ENCODE data around the gene MTFP1.

DNA sequence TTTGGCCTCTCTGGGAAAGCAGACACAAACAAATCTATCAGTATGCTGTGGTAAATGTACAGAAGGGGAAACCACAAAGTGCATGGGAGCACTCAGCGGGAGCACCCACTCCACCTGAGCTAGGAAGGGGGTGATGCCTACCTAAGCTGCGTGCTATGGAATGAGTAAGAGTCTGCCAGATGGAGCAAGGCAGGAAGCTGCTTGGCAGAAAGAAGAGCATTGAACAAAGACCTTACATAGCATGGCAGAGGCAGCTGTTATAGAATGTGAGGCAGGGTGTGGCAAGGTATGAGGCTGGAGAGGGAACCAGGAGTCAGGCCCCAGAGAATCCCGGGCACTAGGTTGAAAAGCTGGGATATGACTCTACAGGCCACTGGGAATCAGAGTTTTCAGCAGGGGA, 13.8 kb upstream of the MTFP1 start:
- no peak for TF ChIP-seq TAF1 (conservative IDR thresholded peaks at IDR 0.05)
- TF ChIP-seq, protein P1, sequence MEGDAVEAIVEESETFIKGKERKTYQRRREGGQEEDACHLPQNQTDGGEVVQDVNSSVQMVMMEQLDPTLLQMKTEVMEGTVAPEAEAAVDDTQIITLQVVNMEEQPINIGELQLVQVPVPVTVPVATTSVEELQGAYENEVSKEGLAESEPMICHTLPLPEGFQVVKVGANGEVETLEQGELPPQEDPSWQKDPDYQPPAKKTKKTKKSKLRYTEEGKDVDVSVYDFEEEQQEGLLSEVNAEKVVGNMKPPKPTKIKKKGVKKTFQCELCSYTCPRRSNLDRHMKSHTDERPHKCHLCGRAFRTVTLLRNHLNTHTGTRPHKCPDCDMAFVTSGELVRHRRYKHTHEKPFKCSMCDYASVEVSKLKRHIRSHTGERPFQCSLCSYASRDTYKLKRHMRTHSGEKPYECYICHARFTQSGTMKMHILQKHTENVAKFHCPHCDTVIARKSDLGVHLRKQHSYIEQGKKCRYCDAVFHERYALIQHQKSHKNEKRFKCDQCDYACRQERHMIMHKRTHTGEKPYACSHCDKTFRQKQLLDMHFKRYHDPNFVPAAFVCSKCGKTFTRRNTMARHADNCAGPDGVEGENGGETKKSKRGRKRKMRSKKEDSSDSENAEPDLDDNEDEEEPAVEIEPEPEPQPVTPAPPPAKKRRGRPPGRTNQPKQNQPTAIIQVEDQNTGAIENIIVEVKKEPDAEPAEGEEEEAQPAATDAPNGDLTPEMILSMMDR (IDR thresholded peaks at IDR 0.05; ENCODE audit: low read depth, low read length, missing input control): no peak
- TF ChIP-seq, protein P2, sequence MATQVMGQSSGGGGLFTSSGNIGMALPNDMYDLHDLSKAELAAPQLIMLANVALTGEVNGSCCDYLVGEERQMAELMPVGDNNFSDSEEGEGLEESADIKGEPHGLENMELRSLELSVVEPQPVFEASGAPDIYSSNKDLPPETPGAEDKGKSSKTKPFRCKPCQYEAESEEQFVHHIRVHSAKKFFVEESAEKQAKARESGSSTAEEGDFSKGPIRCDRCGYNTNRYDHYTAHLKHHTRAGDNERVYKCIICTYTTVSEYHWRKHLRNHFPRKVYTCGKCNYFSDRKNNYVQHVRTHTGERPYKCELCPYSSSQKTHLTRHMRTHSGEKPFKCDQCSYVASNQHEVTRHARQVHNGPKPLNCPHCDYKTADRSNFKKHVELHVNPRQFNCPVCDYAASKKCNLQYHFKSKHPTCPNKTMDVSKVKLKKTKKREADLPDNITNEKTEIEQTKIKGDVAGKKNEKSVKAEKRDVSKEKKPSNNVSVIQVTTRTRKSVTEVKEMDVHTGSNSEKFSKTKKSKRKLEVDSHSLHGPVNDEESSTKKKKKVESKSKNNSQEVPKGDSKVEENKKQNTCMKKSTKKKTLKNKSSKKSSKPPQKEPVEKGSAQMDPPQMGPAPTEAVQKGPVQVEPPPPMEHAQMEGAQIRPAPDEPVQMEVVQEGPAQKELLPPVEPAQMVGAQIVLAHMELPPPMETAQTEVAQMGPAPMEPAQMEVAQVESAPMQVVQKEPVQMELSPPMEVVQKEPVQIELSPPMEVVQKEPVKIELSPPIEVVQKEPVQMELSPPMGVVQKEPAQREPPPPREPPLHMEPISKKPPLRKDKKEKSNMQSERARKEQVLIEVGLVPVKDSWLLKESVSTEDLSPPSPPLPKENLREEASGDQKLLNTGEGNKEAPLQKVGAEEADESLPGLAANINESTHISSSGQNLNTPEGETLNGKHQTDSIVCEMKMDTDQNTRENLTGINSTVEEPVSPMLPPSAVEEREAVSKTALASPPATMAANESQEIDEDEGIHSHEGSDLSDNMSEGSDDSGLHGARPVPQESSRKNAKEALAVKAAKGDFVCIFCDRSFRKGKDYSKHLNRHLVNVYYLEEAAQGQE (IDR thresholded peaks at IDR 0.05): no peak
- TF ChIP-seq YY1 (IDR thresholded peaks at IDR 0.05): no peak
- TF ChIP-seq, protein P3, sequence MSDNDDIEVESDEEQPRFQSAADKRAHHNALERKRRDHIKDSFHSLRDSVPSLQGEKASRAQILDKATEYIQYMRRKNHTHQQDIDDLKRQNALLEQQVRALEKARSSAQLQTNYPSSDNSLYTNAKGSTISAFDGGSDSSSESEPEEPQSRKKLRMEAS (IDR thresholded peaks at IDR 0.05): no peak
- TF ChIP-seq EGR1 (IDR thresholded peaks at IDR 0.05; ENCODE audit: low read depth in 2 of 2): no peak
- TF ChIP-seq, protein P4, sequence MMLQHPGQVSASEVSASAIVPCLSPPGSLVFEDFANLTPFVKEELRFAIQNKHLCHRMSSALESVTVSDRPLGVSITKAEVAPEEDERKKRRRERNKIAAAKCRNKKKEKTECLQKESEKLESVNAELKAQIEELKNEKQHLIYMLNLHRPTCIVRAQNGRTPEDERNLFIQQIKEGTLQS (IDR thresholded peaks at IDR 0.05): no peak

Measured in liver (tissue), 3 donors.